BLaER1 (cell line): ENCODE data around the gene TACC3.

Experiments used
- H3K27ac ChIP-seq: shearing (Covaris generic); formaldehyde crosslinking; 2 replicates; pipeline ENCODE4 v1.8.1; 2022
- H3K27me3 ChIP-seq: shearing (Covaris generic); formaldehyde crosslinking; 2 replicates; pipeline ENCODE4 v1.8.1; 2022
- H3K36me3 ChIP-seq: shearing (Covaris generic); formaldehyde crosslinking; 2 replicates; pipeline ENCODE4 v1.8.1; 2022
- H3K4me1 ChIP-seq: shearing (Covaris generic); formaldehyde crosslinking; 2 replicates; pipeline ENCODE4 v1.8.1; 2022
- H3K4me2 ChIP-seq: shearing (Covaris generic); formaldehyde crosslinking; 2 replicates; pipeline ENCODE4 v1.8.1; 2022
- H3K4me3 ChIP-seq: shearing (Covaris generic); formaldehyde crosslinking; 2 replicates; pipeline ENCODE4 v1.8.1; 2022
- H3K9ac ChIP-seq: shearing (Covaris generic); formaldehyde crosslinking; 2 replicates; pipeline ENCODE4 v1.8.1; 2022
- H3K9me3 ChIP-seq: shearing (Covaris generic); formaldehyde crosslinking; 2 replicates; pipeline ENCODE4 v1.8.1; 2022
- H4K20me1 ChIP-seq: shearing (Covaris generic); formaldehyde crosslinking; 2 replicates; pipeline ENCODE4 v1.8.1; 2022
- Cebpa-rat ChIP-seq: shearing (Covaris generic); IDR thresholded peaks from 2 replicates; pipeline ENCODE4 v1.8.1; 2022

Gene TACC3

DNA sequence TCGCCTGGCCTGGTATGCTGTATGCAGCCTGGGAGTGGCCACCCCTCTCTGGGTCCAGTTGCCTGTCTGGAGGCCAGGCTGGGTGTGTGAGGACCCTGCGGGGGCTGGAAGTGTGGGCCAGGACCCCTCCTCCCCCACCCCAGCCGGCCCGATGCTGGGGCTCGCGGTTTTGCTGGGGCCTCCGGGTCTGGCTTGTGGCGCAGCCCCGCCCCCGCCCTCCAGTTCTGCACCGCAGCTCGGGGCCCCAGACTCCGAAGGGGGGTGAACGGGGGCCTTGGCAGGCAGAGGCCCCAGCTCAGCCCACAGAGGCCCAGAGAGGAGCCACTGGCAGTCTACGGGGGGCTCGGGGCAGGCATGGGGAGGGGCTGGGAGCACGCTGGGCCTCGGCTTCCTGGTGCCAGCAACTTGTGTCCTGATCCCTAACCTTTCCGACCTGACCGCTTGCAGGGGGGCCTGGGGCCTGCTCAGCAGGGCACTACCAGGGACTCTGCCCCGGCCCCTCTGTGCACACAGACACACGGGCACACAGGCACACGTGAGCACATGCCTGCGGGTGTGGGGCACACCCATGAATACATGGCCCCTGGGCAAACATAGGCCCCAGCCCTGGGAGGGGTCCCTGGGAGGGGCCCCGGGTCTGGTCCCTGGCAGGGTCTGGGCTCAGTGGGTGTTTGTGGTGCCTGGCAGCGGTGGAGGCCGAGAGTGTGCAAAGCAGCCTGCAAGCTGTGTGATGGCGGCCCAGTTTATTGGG lies 50.4 kb downstream of the TACC3 start:
- no peak for TF ChIP-seq Cebpa-rat
- H3K36me3 ChIP-seq = no peaks in the 10 kb centered on the region
- H4K20me1 ChIP-seq = peaks cover 25% of the 10 kb centered on the region
- H3K9ac ChIP-seq = no peak overlapping the region
- H3K4me1 ChIP-seq = peaks cover 91% of the 10 kb centered on the region
- no peak overlapping the region for H3K27ac ChIP-seq
- H3K27me3 ChIP-seq = peaks cover 34% of the 10 kb centered on the region
- no peak overlapping the region for H3K4me3 ChIP-seq
- H3K4me2 ChIP-seq = peak overlapping the region; percentile 88
- no peaks in the 10 kb centered on the region for H3K9me3 ChIP-seq

- H3K36me3 ChIP-seq = no peaks in the 10 kb centered on the region
- peaks cover 98% of the 10 kb centered on the region for H3K4me1 ChIP-seq
- peak overlapping the region; percentile 51; the same call in 1 of the 2 replicates for H3K27ac ChIP-seq
- peaks cover 31% of the 10 kb centered on the region for H3K27me3 ChIP-seq
- H3K9me3 ChIP-seq = no peaks in the 10 kb centered on the region
- no peak overlapping the region for H3K4me3 ChIP-seq
- no peak for TF ChIP-seq Cebpa-rat
- peaks cover 25% of the 10 kb centered on the region for H4K20me1 ChIP-seq
- H3K4me2 ChIP-seq = peak overlapping the region; percentile 88
- no peak overlapping the region for H3K9ac ChIP-seq
These were observed 51.7 kb downstream of the TACC3 start for GRCh38 chr4:1772853-1773538.

- no peak for TF ChIP-seq Cebpa-rat
- H3K9me3 ChIP-seq = no peaks in the 10 kb centered on the region
- H3K27ac ChIP-seq = peak overlapping the region; percentile 51; the same call in 1 of the 2 replicates
- peak overlapping the region; percentile 88 for H3K4me2 ChIP-seq
- no peak overlapping the region for H3K9ac ChIP-seq
- no peaks in the 10 kb centered on the region for H3K36me3 ChIP-seq
- peaks cover 23% of the 10 kb centered on the region for H3K27me3 ChIP-seq
- H4K20me1 ChIP-seq = peaks cover 24% of the 10 kb centered on the region
- peaks cover 91% of the 10 kb centered on the region for H3K4me1 ChIP-seq
- H3K4me3 ChIP-seq = no peak overlapping the region
These were observed 52.4 kb downstream of the TACC3 start for GRCh38 chr4:1773754-1774153.

DNA sequence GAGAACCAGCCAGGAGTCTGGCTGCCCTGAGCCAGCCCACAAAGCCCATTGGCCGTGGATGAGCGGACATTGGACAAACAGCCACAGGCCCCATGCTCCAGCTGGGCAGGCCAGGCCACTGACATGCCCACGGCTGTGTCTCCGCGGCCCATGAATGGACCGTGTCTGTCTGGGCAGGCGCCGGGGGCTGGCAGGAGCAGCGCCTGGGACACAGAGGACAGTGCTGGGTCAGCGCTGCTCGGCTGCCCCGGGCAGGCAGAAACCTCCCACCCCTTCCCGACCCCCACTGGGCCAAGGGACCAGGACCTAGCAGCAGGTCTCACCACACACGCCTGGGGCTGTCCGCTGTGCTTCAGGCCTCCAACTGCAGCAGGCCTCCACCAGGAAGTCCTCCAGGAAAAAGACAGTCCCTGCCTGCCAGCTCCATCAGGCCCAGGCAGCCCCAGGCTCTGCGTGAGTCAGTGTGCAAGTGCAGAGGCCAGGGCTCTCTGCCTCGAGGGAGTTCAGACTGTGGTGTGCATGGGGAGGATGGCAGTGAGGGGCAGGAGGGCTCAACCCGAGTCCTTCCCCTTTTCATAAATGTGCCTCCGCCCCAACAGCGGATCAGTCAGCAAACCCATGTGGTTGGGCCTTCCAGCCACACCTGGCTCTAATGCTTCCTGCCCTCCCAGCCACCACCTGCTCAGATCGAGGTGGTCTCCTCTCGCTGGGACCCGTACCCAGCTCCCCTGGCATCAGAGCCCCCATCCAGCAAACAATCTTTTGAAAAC lies 54.6 kb downstream of the TACC3 start:
- Histone ChIP-seq H3K9me3 (no peaks in the 10 kb centered on the region), H3K27me3 (peaks cover 2% of the 10 kb centered on the region; the same call in 1 of the 2 replicates), H3K4me3 (no peak overlapping the region), H4K20me1 (peaks cover 6% of the 10 kb centered on the region), H3K9ac (0 out of 2 replicates have a peak overlapping the region, but pooled peaks have one; percentile 33), H3K36me3 (no peaks in the 10 kb centered on the region), H3K4me2 (peak overlapping the region; percentile 78), H3K4me1 (peaks cover 83% of the 10 kb centered on the region), H3K27ac (peak overlapping the region; percentile 61)
- no peak for TF ChIP-seq Cebpa-rat

DNA sequence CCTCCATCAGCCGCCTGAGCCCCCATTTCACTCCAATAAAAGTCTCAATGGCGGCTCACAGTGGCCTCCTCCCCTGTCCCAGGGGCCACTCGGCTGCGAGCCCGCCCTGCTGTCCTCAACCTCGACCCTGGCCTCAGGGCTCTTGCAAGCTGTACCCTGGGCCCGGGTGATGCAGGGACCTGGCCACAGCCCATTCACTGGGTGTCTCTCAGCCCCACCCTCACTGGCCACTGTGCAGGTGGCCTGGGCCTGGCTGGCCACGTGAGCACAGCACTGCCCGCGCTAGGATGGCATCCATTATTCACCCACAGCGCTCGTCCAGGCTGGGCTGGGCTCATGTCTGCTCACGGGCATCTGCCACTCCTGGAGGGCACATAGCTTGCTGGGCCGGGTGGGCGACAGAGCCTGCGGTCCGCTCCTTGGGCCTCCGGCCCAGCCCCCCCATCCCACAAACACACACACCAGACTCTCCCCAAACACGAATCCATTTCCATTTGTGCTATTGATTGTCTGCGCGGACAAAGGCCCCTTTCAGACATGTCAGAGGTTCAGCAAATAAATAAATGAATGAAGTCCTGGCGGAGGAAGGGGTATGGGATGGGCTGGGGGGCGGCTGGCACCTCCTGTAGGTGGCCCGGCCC lies 55.3 kb downstream of the TACC3 start:
- Histone ChIP-seq H3K36me3 (no peaks in the 10 kb centered on the region), H3K27ac (peak overlapping the region; percentile 61; the same call in 1 of the 2 replicates), H3K4me2 (peak overlapping the region; percentile 78), H3K9ac (no peak overlapping the region), H3K4me1 (peaks cover 76% of the 10 kb centered on the region), H3K4me3 (no peak overlapping the region), H3K9me3 (no peaks in the 10 kb centered on the region), H3K27me3 (no peaks in the 10 kb centered on the region), H4K20me1 (no peaks in the 10 kb centered on the region)
- TF ChIP-seq Cebpa-rat = no peak

GRCh38 chr4:1777822-1778641 lies 56.7 kb downstream of the TACC3 start:
- no peak overlapping the region for H3K4me3 ChIP-seq

GRCh38 chr4:1778642-1779392 lies 57.5 kb downstream of the TACC3 start:
- Histone ChIP-seq H3K4me2 (no peak overlapping the region), H3K36me3 (no peaks in the 10 kb centered on the region), H3K9ac (no peak overlapping the region), H4K20me1 (no peaks in the 10 kb centered on the region), H3K27me3 (no peaks in the 10 kb centered on the region), H3K27ac (no peak overlapping the region), H3K9me3 (no peaks in the 10 kb centered on the region), H3K4me3 (no peak overlapping the region), H3K4me1 (peaks cover 70% of the 10 kb centered on the region)
- no peak for TF ChIP-seq Cebpa-rat

More at GRCh38 chr4:1777822-1778641, 56.7 kb downstream of the TACC3 start:
- no peak overlapping the region for H3K4me2 ChIP-seq
- no peak for TF ChIP-seq Cebpa-rat
- H3K4me1 ChIP-seq = peaks cover 74% of the 10 kb centered on the region
- no peak overlapping the region for H3K27ac ChIP-seq
- H4K20me1 ChIP-seq = no peaks in the 10 kb centered on the region
- no peak overlapping the region for H3K9ac ChIP-seq
- H3K27me3 ChIP-seq = no peaks in the 10 kb centered on the region
- H3K36me3 ChIP-seq = no peaks in the 10 kb centered on the region
- no peaks in the 10 kb centered on the region for H3K9me3 ChIP-seq
